A204.1 (cell line): Measurements from ENCODE around the gene OXNAD1.

ENCODE experiments used
- FAIRE-seq: peaks from 2 replicates; lab custom pipeline; 2012; peaks lifted over from hg19 to GRCh38; lab: Jason Lieb, UNC

OXNAD1 gene

GRCh38 chr3:16279010-16279801 lies 14.2 kb downstream of the OXNAD1 start:
- FAIRE-seq: no peak

- no peak for FAIRE-seq
Measured at GRCh38 chr3:16280671-16281070, 15.7 kb downstream of the OXNAD1 start.

- no peak for FAIRE-seq
Measured at GRCh38 chr3:16284633-16285032, 19.6 kb downstream of the OXNAD1 start.

GRCh38 chr3:16286161-16286560 lies 21.1 kb downstream of the OXNAD1 start:
- FAIRE-seq: no peak

- no peak for FAIRE-seq
Measured at GRCh38 chr3:16286751-16287543, 21.9 kb downstream of the OXNAD1 start.

GRCh38 chr3:16288664-16289063 lies 23.7 kb downstream of the OXNAD1 start:
- no peak for FAIRE-seq

GRCh38 chr3:16289144-16289889 lies 24.3 kb downstream of the OXNAD1 start:
- no peak for FAIRE-seq

GRCh38 chr3:16290007-16290826 lies 25.2 kb downstream of the OXNAD1 start:
- peak; percentile 89 for FAIRE-seq

- FAIRE-seq: no peak
Measured at GRCh38 chr3:16290827-16291196, 25.8 kb downstream of the OXNAD1 start.

- no peak for FAIRE-seq
Measured at GRCh38 chr3:16294844-16295243, 29.8 kb downstream of the OXNAD1 start.

- no peak for FAIRE-seq
Measured at GRCh38 chr3:16295298-16295890, 30.4 kb downstream of the OXNAD1 start.

GRCh38 chr3:16297997-16298885 lies 33.2 kb downstream of the OXNAD1 start:
- FAIRE-seq: no peak

- no peak for FAIRE-seq
Measured at GRCh38 chr3:16298891-16299290, 33.9 kb downstream of the OXNAD1 start.

- FAIRE-seq: no peak
Measured at GRCh38 chr3:16299746-16300145, 34.7 kb downstream of the OXNAD1 start.

- no peak for FAIRE-seq
Measured at GRCh38 chr3:16300307-16300706, 35.3 kb downstream of the OXNAD1 start.

GRCh38 chr3:16300881-16301359 lies 35.9 kb downstream of the OXNAD1 start:
- no peak for FAIRE-seq

- FAIRE-seq: no peak
Measured at GRCh38 chr3:16301507-16301906, 36.5 kb downstream of the OXNAD1 start.

GRCh38 chr3:16302082-16302631 lies 37.1 kb downstream of the OXNAD1 start:
- no peak for FAIRE-seq

- FAIRE-seq: no peak
Measured at GRCh38 chr3:16303037-16303575, 38.1 kb downstream of the OXNAD1 start.
